Frontal cortex (tissue), 4 donors: Measurements from ENCODE around the gene ASNSD1. TPM values are rescaled to one million over a fixed set of nuclear protein-coding genes. Genes with fewer than 3 reads are reported as not detected.
"Not testable (repeated sequence)": the region's sequence is repeated elsewhere in the genome, so short reads cannot be mapped to it uniquely, and the experiment has no call there.

ENCODE experiments used
- DNase-seq, 2 donors: peaks; one replicate each; pipeline ENCODE4 v3.0.0; 2012; ENCODE audit warnings: low spot score in 2 of 2
- FAIRE-seq: peaks from 2 replicates; lab custom pipeline; 2012; peaks lifted over from hg19 to GRCh38; lab: Jason Lieb, UNC
- total RNA-seq: library from RNA; depleted of rRNA; stranded (reverse); fragments of >200 nt; gene quantifications from one replicate; pipeline ENCODE4 v1.2.3, GENCODE V29; 2014
- donor health status: control.
- donor health status: control.
- donor health status: control.

Gene ASNSD1
- total RNA-seq, 1 donor from 2014 or later = 133 TPM

GRCh38 chr2:189641590-189641989 is 19.7 kb upstream of the ASNSD1 start:
- FAIRE-seq = no peak
- no peak for DNase-seq

- FAIRE-seq (no peak), DNase-seq (no peak)
These were observed 14.7 kb upstream of the ASNSD1 start for GRCh38 chr2:189646521-189646920.

- no peak for FAIRE-seq
- DNase-seq = no peak
These were observed 12.3 kb upstream of the ASNSD1 start for GRCh38 chr2:189648846-189649509.

- FAIRE-seq = no peak
- DNase-seq = no peak
These were observed 10.0 kb upstream of the ASNSD1 start for GRCh38 chr2:189651284-189651683.

GRCh38 chr2:189653464-189653863 is 7.8 kb upstream of the ASNSD1 start:
- FAIRE-seq, DNase-seq: not testable (repeated sequence)

- DNase-seq (no peak), FAIRE-seq (no peak)
These were observed 6.6 kb upstream of the ASNSD1 start for GRCh38 chr2:189654641-189655040.

GRCh38 chr2:189657867-189658266 is 3.4 kb upstream of the ASNSD1 start:
- FAIRE-seq (no peak), DNase-seq (no peak)

GRCh38 chr2:189658306-189659212 is 2.7 kb upstream of the ASNSD1 start:
- DNase-seq (no peak), FAIRE-seq (no peak)

GRCh38 chr2:189659734-189660133 is 1.5 kb upstream of the ASNSD1 start:
- FAIRE-seq (no peak), DNase-seq (no peak)

- no peak for FAIRE-seq
These were observed 484 bp upstream of the ASNSD1 start for GRCh38 chr2:189660803-189661147.

GRCh38 chr2:189661957-189662321 is 680 bp downstream of the ASNSD1 start:
- DNase-seq (no peak), FAIRE-seq (no peak)

More at GRCh38 chr2:189660803-189661147, 484 bp upstream of the ASNSD1 start:
- no peak for DNase-seq

GRCh38 chr2:189662669-189663226 is 1.5 kb downstream of the ASNSD1 start:
- no peak for FAIRE-seq
- DNase-seq = no peak

GRCh38 chr2:189663319-189663718 is 2.1 kb downstream of the ASNSD1 start:
- not testable (repeated sequence) for FAIRE-seq, DNase-seq

GRCh38 chr2:189669913-189670312 is 8.7 kb downstream of the ASNSD1 start:
- FAIRE-seq (peak; percentile 51), DNase-seq (no peak)

- no peak for FAIRE-seq
- peak in 1 of 2 donors; percentile 11 for DNase-seq
These were observed 12.6 kb downstream of the ASNSD1 start for GRCh38 chr2:189673661-189674373.

- FAIRE-seq (no peak), DNase-seq (peak; percentile 80 to 83)
These were observed 13.3 kb downstream of the ASNSD1 start, which contains the start of gene ANKAR for GRCh38 chr2:189674374-189675112. Gene ANKAR (plus strand): TSS chr2:189674670. CDS start chr2:189676491, 1,821 bp downstream.

GRCh38 chr2:189676471-189676870 is 15.2 kb downstream of the ASNSD1 start:
- no peak for FAIRE-seq
- DNase-seq = no peak

- FAIRE-seq (no peak), DNase-seq (no peak)
These were observed 18.0 kb downstream of the ASNSD1 start for GRCh38 chr2:189679226-189679625.

GRCh38 chr2:189681203-189681602 is 19.9 kb downstream of the ASNSD1 start:
- DNase-seq = no peak
- no peak for FAIRE-seq
